ENCODE results near the gene RASD2.

GRCh38 chr22:35560824-35561223 lies 20.2 kb downstream of the RASD2 start:
- TF ChIP-seq POLR2A (IDR thresholded peaks at IDR 0.05) = no peak
- TF ChIP-seq CTCF (IDR thresholded peaks at IDR 0.05) = no peak
